Brain microvascular endothelial cell (primary cell): Measurements from ENCODE around the gene U2AF2.

Experiments used
- DNase-seq: peaks from one replicate; pipeline ENCODE4 v3.0.0-alpha.2; 2020
- H3K27ac ChIP-seq: fragments of 250-450 bp; sonication (Bioruptor Pico); 2 replicates; pipeline ENCODE4 v1.5.1; 2020; ENCODE audit warnings: mild to moderate bottlenecking, moderate library complexity
- H3K27me3 ChIP-seq: fragments of 250-450 bp; sonication (Bioruptor Pico); replicated peaks from 2 replicates; pipeline ENCODE4 v1.5.1; 2020; ENCODE audit warnings: mild to moderate bottlenecking
- H3K36me3 ChIP-seq: fragments of 250-450 bp; sonication (Bioruptor Pico); replicated peaks from 2 replicates; pipeline ENCODE4 v1.5.1; 2020; ENCODE audit warnings: mild to moderate bottlenecking
- H3K4me3 ChIP-seq: 2 replicates; pipeline ENCODE4 v1.5.1; 2011; ENCODE audit warnings: low read depth, mild to moderate bottlenecking, control low read depth, low read length, moderate library complexity
- in situ Hi-C: cut with HindIII; loops from 2 replicates; pipeline ENCODE4 v1.10.0; 2017; ENCODE audit warnings: low sequenced_read_pairs, low pct_ligation_motif_present
- TF ChIP-seq, protein P1 (sequence below): IDR thresholded peaks from 2 replicates; pipeline ENCODE4 v1.5.1; 2011; ENCODE audit warnings: low read depth, mild to moderate bottlenecking, moderate library complexity, low read length, control low read depth, inconsistent platforms; ENCODE audit errors: missing control alignments

Gene U2AF2

DNA sequence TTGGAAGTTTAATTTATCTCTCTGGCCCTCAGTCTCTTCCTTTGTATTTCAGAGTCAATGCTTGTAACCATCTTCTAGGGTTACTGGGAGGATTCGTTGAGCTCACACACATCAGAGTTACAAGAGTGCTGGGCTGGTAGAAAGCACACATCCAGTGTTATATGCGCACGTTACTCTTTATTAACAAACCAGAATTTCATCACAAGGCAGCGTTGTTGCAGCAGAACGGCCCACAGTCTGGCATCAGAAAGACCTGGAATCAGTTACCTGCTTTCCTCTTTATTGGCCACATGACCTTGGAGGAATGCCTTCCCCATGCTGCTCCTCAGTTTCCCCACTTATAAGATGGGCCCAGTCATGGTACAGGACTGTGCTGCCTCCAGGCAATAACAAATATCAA, 45.5 kb upstream of the U2AF2 start:
- Histone ChIP-seq H3K4me3 (no peak overlapping the region), H3K36me3 (peaks cover 8% of the 10 kb centered on the region), H3K27ac (no peak overlapping the region), H3K27me3 (no peaks in the 10 kb centered on the region)
- TF ChIP-seq, protein P1, sequence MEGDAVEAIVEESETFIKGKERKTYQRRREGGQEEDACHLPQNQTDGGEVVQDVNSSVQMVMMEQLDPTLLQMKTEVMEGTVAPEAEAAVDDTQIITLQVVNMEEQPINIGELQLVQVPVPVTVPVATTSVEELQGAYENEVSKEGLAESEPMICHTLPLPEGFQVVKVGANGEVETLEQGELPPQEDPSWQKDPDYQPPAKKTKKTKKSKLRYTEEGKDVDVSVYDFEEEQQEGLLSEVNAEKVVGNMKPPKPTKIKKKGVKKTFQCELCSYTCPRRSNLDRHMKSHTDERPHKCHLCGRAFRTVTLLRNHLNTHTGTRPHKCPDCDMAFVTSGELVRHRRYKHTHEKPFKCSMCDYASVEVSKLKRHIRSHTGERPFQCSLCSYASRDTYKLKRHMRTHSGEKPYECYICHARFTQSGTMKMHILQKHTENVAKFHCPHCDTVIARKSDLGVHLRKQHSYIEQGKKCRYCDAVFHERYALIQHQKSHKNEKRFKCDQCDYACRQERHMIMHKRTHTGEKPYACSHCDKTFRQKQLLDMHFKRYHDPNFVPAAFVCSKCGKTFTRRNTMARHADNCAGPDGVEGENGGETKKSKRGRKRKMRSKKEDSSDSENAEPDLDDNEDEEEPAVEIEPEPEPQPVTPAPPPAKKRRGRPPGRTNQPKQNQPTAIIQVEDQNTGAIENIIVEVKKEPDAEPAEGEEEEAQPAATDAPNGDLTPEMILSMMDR: no peak
- in situ Hi-C loops: loop anchor here (25.0 kb wide), 1 partner anchor 222 kb away; the partner anchor contains the start of genes RPL28, TMEM190 and TMEM238
- no peak for DNase-seq

DNA sequence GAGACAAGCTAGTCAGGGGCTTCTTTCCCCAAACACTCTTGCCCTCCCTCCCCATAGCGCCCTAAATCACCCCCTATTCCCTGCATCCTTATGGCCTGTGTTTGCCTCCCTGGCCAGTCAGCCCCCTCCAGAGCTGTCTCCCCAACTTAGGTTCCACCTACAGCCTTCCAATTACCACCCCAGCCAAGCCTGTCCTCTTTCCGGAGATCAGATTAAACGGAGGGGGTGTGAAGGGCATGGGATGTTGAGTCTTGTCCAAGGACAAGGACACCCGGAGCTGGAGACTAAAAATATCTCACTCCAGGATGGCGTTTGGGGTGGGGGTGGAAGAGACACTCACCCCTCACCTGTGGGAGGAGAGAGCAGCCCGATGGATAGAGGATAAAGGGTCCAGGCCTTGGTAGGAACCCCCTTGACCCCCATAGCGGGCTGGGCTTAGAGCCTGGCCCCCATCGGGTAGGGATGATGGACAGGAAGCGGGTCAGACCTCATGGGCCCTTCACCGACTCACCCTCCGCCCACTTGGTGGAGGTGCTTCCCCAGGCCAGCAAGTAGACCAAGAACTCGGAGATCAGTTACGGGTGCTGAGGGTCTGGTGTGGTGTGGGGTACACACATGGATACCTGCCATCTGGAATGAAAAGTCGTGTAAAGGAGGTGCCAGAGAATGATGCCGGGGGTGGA, 43.4 kb upstream of the U2AF2 start:
- DNase-seq: no peak
- in situ Hi-C loops: loop anchor here (25.0 kb wide), 1 partner anchor 224 kb away; the partner anchor contains the start of genes RPL28, TMEM190 and TMEM238
- H3K4me3 ChIP-seq: no peak overlapping the region
- no peaks in the 10 kb centered on the region for H3K27me3 ChIP-seq
- peaks cover 24% of the 10 kb centered on the region for H3K36me3 ChIP-seq
- TF ChIP-seq, protein P1: no peak
- H3K27ac ChIP-seq: no peak overlapping the region

DNA sequence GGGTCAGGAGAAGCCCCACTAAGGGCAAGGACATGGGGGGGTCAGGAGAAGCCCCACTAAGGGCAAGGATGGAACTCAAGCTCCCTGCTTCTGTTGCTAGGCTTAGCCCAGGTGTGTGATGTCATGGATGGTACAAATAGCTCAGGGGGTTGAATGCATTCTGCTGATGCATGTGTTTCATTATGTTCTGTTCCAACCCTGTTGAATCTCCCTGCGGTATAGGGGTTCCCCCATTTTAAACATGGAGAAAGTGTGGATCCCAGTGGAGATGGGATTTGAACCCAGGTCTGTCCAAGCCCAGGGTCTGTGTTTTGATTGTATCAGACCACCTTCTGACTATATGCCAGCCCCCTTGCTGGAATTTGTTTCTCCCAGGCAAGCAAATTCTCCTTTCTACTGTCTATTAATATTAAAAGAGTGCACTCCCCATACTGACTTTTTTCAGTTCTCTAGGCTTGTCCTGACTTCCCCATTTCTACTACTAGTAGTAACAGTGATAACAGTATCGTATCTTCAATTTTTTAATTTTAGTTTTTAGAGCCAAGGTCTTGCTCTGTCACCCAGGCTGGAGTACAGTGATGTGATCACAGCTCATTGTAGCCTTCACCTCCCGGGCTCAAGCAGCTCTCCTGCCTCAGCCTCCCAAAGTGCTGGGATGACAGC, 42.7 kb upstream of the U2AF2 start:
- in situ Hi-C loops: loop anchor here (25.0 kb wide), 1 partner anchor 225 kb away; the partner anchor contains the start of genes RPL28, TMEM190 and TMEM238
- H3K27me3 ChIP-seq: no peaks in the 10 kb centered on the region
- H3K27ac ChIP-seq: no peak overlapping the region
- TF ChIP-seq, protein P1: no peak
- peaks cover 25% of the 10 kb centered on the region for H3K36me3 ChIP-seq
- no peak for DNase-seq
- H3K4me3 ChIP-seq: no peak overlapping the region

DNA sequence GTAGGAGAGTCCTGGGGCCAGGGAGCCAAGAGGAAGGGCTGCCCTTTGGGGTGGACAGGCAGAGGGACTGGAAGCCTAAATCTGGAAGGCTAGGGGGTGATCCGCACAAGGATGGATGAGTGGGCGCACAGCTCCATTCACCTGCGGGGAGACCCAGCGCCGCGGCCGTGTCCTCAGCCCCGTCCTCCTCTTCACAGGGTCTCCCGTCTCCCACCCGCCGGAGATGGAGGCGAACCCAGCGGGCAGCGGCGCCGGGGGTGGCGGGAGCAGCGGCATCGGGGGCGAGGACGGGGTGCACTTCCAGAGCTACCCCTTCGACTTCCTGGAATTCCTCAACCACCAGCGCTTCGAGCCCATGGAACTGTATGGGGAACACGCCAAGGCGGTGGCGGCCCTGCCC, 41.4 kb upstream of the U2AF2 start:
- TF ChIP-seq, protein P1: no peak
- H3K36me3 ChIP-seq: peaks cover 35% of the 10 kb centered on the region
- no peak for DNase-seq
- no peak overlapping the region for H3K27ac ChIP-seq
- H3K27me3 ChIP-seq: no peaks in the 10 kb centered on the region
- H3K4me3 ChIP-seq: no peak overlapping the region
- in situ Hi-C loops: loop anchor here (25.0 kb wide), 1 partner anchor 226 kb away; the partner anchor contains the start of genes RPL28, TMEM190 and TMEM238

DNA sequence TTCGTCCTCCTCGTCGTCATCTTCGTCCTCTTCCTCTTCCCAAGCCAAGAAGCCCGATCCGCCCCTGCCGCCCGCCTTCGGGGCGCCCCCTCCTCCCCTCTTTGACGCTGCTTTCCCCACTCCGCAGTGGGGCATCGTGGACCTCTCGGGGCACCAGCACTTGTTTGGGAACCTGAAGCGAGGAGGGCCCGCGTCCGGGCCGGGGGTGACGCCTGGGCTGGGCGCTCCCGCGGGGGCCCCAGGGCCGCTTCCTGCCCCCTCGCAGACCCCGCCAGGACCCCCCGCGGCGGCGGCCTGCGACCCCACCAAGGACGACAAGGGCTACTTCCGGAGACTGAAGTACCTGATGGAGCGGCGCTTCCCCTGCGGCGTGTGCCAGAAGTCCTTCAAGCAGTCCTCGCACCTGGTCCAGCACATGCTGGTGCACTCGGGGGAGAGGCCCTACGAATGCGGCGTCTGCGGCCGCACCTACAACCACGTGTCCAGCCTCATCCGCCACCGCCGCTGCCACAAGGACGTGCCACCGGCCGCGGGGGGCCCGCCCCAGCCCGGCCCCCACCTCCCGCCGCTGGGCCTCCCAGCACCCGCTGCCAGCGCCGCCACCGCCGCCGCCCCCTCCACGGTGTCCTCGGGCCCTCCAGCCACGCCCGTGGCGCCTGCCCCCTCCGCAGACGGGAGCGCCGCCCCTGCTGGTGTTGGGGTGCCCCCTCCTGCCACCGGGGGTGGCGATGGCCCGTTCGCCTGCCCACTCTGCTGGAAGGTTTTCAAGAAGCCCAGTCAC, 40.7 kb upstream of the U2AF2 start:
- Histone ChIP-seq H3K4me3 (no peak overlapping the region), H3K36me3 (peaks cover 35% of the 10 kb centered on the region)
- in situ Hi-C loops: loop anchor here (25.0 kb wide), 1 partner anchor 227 kb away; the partner anchor contains the start of genes RPL28, TMEM190 and TMEM238

More for the DNA sequence above, 40.7 kb upstream of the U2AF2 start:
- TF ChIP-seq, protein P1: no peak
- Histone ChIP-seq H3K27me3 (no peaks in the 10 kb centered on the region), H3K27ac (no peak overlapping the region)
- DNase-seq: no peak
